ENCODE measurements around the gene STAG1.

DNA sequence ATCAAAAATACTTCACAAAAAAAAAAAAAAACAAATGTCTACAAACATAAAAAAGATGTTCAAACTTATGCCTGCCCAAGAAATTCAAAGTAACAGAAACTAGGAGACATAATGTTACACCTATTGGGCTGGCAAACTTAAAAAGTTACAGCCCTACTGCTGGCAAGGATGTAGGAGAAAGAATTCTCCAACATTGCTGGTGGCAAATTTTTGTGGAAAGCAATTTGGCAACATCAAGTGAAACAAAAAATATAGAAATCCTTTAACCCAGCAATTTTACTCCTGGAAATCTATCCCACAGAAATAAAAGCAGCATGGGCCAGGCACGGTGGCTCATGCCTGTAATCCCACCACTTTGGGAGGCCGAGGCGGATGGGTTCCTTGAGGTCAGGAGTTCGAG, 73.2 kb downstream of the STAG1 start:
- TF ChIP-seq CTCF (IDR thresholded peaks at IDR 0.05; ENCODE audit: insufficient read depth, low read length) (no peak), POLR2AphosphoS5 (IDR thresholded peaks at IDR 0.05; ENCODE audit: low read depth) (no peak)
